Amygdala (tissue), 56 donors: ENCODE measurements around the gene HECW1.

ENCODE experiments used
- DNase-seq, 56 donors: peaks; one replicate each; lab custom pipeline; 2025; lab: John Stamatoyannopoulos, UW

Gene HECW1

DNA sequence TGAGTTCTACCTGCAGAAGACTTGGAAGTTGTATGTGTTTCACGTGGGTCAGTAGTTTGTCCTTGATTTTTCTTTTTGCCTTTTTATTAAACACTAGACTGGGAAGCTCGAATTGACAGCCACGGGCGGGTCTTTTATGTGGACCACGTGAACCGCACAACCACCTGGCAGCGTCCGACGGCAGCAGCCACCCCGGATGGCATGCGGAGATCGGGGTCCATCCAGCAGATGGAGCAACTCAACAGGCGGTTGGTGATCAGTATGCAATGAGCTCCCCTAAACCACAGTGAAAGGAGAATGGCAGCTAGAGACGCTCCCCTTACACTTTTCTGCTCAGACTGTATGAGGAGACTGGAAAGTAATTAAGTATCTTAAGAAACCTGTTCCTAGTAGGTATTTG lies 343.8 kb downstream of the HECW1 start:
- peak in 5 of 56 donors; percentile 5 to 39 (median 18) for DNase-seq

DNA sequence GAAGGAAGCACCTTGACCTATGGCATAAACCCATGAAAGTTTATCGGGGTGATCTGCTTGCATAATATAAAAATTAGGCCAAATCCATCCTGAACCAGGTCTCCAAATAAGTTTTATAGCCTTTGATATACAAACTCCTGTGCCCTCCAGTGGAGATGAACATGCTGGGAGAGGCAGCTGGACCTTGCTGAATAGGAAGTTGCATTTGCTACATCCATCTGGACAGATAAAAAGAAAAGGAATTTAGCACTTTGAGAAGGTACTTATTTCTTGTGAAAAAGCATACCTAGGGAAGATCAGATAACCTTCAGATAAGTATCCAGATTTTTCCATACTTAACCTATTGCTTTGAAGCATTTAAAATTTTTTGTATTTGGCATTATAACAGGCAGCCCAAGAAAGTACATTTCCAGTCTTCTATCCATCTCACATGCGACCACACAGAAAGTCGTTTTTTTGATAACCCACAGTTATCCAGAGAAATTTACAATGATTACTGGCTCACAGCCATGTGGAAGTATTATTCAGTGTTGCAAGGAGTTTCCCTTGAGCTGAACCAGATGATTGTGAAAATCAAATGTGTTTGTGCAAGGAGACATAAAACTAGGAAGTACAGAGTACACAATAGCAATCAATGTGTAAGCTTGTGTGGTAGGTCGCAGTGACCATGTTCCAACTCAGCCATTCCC lies 346.0 kb downstream of the HECW1 start:
- DNase-seq: no peak

DNA sequence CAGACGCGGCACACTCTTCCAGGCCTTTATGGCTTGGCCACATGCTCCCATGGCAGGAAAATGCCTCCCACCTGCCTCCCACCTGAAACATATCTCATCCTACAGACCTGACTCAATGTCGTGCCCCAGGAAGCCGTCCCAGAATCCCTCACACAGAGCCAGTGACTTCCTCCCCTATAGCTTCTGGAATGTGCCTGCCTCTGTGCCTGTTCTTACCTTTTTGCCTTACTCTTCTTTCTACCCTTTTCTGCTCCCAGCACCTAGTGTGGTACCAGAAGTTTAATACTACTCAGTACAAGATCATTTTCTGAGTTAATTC lies 346.5 kb downstream of the HECW1 start:
- no peak for DNase-seq

DNA sequence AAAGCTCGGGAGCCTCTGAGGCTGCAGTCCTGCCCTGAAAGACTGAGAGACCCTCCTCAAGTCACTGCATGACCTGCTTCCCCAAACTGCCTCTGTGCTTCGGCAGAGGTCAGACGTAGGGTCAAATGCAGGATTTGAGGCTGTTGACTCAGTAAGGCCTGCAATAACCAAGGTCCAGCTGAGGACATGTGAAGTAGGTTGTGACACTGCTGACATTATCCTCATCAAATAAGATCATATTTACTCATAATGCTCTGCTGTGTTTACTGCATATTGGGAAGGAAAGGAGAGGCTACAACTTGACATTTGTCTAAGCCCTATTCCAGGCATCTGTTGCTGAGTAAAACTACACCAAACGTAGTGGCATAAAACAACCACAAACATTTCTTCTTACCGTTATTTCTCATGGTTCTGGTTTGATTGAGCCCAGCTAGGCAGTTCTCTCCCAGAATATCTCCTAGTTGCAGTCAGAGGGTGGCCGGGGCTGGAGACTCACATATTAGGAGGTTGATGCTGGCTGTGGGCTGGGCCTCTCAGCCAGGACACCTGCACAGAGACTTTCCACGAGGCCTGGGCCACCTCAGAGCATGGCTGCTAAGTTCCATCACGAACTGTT lies 348.4 kb downstream of the HECW1 start:
- DNase-seq: no peak

DNA sequence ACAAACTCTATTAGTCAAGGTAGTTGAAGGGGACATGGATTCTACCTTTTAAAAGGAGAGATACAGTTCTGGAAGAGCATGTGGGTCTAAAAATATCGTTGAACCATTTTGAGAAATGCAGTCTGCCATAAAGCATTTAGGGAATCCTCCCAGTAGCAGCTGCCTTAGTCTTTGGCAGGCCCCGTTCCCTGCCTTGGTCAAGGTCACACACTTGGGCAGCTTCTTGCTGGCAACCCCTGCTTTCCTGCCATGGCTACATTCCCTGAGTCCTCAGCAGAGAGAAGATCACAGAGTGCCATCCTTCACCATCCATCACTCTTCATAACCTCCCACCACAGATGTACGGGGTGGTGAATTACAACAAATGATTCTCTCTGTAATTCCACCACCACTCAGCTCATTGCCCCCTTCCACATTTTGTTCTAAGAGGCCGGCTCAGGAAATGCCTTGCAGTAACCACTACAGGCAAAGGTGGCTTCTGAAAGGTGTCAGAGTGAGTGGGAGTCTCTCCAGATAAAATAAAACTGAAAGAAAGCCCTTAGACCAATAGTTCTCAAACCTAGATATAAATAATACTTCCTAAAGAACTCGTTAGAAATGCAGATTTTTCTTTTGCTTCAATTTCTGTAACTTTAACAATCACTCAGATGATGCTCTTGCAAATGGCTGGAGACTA lies 349.0 kb downstream of the HECW1 start:
- DNase-seq: no peak

DNA sequence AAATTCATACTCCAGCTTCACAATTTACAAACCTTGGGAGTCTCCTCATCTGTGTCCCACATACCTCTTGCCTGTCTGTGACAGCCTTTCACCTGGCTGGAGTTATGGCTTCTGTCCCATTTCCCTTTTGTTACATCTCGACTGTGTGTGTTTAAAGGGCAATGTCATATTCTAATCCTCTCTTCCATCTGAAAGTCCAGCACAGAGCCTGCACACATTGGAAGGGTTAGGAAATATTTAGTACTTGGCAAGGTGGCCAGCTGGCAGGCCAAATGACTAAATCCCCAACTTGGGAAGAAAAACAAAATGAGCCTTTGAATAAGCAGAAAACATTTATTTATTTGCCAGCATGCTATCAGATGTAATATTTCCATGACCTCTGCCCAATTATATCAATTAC lies 350.4 kb downstream of the HECW1 start:
- no peak for DNase-seq

DNA sequence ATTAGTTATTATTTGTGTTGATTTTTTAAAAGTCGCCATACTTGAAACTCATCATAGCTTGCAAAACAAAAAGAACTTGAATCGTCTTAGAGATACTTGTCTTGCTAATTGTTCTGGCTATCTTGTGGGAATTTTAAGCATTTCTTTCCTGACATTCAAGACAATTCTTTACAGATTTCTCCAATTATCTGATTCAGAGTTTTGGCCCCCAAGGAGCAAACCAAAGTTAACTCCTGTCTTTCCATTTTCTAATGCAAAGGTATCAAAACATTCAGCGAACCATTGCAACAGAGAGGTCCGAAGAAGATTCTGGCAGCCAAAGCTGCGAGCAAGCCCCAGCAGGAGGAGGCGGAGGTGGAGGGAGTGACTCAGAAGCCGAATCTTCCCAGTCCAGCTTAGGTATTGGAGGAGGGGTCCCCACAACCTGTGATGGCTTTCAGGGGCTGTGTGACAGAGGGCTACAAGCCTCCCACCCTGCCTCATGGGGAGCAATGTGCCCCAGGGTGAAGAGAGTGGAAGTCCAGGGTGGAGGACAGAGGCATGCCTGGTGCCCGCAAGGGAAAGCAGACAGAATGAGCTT lies 351.0 kb downstream of the HECW1 start:
- no peak for DNase-seq

DNA sequence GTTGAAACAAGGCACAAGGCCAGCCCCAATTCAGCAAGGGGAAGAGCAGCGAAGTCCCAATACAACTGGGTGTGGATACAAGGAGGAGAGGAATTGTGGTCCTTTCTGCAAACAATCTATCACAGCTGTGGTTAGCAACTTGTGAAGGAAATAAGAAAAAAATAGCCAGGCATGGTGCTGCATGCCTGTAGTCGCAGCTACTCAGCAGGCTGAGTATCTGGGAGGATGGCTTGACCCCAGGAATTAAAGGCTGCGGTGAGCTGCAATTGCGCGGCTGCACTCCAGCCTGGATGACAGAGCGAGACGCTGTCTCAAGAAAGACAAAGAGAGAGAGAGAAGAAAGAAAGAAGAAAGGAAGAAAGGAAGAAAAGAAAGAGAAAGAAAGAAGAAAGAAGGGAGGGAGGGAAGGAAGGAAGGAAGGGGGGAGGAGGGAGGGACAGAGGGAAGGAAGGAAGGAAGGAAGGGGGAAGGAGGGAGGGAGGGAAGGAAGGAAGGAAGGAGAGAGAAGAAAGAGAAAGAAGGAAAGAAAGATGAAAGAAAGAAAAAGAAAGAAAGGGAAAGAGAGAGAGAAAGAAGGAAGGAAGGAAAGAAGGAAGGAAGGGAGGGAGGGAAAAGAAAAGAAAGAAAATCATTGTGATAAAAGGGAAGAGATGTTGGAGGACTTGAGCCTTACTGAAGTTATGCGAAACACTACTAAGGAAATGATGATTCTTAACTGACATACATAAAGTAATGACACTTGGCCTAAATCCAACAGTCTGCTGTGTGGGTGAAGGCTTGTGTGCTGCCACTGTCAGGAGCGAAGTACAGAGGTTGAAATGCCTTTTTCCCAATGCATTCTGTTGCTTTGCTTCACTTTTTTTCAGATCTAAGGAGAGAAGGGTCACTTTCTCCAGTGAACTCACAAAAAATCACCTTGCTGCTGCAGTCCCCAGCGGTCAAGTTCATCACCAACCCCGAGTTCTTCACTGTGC lies 353.4 kb downstream of the HECW1 start:
- no peak for DNase-seq

DNA sequence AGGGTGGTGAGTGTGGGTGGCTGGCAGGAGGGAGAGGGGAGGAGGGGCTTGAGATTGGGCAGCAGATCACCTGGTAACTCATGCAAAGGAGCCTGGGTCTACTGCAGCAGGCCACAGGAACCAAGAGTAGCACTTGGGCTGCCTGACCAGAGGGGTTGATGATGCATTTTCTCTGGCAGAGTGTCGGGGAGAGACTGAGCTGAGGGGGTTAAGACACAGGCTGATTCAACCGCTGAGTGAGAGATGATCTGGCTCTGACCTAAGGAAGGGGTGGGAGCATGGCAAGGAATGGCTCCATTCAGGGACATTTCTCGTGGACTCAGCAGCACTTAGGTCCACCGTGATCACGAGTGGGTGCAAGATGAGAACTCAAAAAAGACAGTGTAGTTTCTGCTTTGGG lies 355.0 kb downstream of the HECW1 start:
- DNase-seq: no peak

DNA sequence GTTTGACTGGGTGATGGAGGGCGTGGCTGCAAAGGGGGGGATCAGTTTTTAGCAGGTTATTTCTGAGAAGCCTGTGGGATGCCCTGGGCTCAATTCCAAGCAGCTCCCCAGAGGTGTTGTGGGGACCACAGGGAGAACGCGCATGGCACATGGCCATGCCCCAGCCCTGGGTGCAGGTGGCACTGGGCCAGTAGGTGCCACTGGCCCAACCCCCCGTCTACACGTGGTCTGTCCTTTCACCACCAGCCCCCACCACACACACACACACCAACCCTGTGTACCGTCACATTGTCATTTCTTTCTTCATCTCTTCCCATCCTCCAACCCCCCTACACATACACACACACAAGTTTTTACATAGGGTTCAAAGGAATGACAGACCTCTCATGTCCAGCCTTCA lies 355.4 kb downstream of the HECW1 start:
- DNase-seq: no peak

DNA sequence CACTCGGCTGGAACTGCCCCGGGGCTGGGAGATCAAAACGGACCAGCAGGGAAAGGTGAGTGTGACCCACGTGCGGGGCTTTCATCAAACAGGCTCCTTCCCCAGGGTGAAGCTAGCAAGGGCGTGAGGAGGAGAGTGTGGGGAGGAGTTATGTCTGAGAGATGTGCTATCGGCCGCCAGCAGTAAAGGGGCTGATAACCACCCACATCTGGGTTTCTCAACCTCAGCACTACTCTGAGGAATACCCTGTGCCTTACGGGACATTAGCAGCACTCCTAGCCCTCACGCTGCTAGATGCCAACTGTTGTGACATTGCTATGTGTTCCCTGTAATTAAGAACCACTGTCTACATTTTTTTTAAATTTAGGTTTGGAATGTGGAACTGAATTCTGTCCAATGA lies 356.6 kb downstream of the HECW1 start:
- DNase-seq: no peak

DNA sequence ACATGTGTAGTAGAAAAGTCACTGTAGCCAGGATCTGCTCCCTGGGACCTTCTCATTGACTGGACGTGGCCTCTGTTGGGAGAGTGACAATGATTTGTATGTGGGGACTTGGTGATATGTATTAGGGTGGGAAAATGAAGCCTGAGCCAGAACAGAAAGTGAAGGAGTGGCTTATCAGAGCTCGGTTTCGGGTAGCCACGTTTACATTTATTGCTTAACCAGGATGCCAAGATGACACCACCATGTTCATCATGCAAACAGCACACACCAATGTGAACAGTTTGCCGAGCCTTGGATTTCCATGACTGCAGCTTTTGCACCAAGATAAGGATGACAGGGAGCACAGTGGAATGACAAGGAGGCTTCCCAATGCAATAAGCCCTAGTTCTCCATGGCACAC lies 357.7 kb downstream of the HECW1 start:
- no peak for DNase-seq

DNA sequence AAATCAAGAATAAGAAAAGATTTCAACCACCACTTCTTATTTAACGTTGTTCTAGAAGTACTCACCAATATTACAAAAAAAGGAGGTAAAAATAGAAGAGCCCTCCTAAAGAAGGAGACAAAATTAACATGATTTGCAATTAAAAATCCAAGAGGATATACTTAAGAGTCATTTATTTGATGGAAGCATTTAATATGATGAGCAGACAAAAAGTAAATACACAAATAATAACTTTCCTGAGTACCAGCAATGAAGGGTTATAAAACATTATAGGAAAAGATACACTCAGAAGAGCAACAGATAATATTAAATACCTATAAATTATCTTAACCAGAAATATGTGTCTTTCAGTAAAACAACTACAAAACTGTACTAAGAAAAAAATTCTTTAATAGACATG lies 363.5 kb downstream of the HECW1 start:
- DNase-seq: no peak

DNA sequence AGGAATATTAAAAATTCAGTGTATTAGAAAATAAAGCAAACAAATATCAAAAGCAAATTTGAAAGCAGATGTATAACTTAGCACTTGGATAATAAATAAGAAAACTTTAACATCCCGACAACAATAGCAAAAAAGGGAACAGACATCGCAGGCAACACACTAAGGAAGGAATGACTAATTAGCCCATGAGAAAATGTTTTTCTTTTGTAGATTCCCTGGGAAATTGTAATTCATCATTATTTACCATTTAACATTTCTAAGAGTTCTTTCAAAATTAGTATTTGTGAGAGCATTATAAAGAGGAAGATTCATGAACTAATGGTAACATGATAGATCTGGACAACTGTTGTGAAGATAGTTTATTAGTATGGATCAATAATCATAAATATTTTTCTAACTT lies 364.4 kb downstream of the HECW1 start:
- DNase-seq: no peak

DNA sequence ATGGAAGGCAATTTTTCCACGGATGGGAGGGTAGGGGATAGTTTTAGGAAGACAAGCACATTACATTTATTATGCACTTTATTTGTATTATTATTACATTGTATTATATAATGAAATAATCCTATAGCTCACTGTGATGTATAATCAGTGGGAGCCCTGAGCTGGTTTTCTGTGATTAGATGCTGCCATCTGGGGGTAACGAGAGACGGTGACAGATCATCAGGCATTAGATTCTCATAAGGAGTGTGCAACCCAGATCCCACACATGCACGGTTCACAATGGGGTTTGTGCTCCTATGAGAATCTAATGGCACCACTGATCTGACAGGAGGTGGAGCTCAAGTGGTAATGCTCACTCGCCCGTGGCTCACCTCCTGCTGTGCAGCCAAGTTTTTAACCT lies 366.6 kb downstream of the HECW1 start:
- no peak for DNase-seq

DNA sequence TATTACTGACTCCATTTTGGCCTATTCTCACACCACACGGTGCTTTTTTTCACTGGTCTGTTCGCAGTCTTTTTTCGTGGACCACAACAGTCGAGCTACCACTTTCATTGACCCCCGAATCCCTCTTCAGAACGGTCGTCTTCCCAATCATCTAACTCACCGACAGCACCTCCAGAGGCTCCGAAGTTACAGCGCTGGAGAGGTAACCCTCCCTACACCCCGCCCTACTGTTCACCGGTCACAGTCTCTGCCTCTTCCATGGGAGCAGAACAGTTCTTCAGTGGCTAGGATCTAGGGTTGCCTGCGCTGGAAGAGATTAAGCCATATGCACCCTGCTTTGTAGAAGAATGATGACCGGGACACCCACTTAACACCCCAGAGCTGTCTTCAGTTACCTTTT lies 367.1 kb downstream of the HECW1 start:
- DNase-seq: no peak

DNA sequence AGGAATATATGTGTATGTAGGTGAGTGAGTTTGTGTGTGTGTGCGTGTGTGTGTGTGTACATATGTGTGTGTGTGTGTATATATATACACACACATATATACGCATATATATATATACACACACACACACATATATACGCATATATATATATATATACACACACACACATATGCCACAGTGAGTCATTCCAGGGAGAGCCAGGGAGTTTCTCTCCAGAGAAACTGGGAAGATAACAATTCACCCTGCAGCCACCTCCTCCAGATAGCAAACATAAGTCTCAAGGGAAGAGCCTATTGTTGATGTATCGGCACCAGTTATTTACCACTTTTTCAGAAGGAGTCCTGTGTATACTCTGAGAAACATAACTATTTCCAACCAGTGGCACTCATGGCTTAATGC lies 368.1 kb downstream of the HECW1 start:
- DNase-seq: no peak

DNA sequence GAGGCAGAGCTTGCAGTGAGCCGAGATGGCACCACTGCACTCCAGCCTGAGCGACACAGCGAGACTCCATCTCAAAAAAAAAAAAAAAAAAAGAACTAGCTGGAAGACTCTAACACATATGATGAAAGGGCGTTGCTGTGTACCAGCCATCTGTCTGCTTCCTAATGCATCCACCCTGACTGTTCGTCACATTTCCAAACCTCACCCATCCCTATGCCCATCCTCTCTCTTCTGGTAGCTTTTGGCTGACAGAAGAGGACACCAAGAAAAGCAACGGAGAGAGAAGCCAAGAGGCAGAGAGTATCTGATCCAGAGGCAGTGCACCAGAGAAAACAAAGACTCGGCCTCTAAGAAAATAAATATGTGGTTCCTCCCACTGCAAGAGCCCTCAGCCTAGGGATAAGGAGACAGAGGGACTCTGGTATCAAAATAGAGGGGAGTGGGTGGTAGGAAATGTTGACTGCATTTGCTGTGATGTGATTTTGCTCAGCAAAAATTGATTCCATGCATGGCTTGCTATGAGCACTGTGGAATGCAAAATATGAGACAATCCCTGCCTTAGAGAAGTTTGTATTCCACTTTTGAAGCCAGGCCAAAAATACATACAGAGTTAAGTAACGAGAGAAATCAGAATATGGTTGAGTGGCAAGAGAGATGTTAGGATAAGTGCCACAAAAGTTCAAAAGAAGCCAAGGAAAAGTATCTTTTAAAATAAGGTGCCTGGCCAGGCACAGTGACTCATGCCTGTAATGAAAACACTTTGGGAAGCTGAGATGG lies 369.6 kb downstream of the HECW1 start:
- peak in 7 of 56 donors; percentile 2 to 40 (median 13) for DNase-seq

DNA sequence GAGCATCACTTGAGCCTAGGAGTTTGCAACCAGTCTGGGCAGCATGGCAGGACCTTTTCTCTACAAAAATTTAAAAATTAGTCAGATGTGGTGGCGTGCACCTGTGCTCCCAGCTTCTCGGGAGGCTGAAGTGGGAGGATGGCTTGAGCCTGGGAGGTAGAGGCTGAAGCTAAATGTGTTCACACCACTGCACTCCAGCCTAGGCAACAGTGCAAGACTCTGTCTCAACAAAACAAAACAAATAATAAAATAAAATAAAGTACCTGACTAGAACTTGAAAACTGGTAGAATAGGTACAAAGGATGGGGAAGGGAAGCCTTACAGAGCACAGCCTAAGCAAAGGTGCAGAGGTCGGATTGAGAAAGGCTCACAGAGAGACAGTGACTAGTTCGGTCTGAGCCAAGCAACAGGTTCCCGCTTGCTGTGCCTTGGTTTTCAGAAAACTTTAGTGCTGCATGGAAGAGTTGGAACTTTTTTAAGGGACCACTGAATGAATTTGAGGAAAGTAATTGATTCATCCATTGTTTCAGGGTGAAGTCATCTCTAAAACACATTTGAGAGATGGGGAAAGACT lies 370.3 kb downstream of the HECW1 start:
- DNase-seq: no peak
